ENCODE results near the gene GSG1.

The GSG1 gene

DNA sequence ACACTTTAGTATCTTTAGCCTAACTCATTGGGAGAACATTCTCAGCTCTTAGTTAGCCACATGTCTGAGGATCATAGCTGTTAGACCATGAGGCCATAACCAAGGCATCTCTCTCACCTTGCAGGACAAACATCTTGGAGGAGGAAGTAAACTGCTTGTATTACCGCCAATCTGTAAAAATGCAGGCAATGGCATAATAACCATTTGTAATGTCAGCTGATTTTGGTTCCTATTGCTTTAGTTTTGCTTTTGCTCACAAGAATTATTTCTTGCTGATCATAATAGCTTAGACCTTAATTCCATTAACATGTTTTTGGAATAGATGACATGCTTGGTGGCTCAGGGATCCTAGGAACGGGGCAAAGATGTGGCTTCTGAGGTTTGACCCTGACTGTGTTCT lies 16.4 kb upstream of the GSG1 start:
- no peak for DNase-seq (ENCODE audit: low spot score)

DNA sequence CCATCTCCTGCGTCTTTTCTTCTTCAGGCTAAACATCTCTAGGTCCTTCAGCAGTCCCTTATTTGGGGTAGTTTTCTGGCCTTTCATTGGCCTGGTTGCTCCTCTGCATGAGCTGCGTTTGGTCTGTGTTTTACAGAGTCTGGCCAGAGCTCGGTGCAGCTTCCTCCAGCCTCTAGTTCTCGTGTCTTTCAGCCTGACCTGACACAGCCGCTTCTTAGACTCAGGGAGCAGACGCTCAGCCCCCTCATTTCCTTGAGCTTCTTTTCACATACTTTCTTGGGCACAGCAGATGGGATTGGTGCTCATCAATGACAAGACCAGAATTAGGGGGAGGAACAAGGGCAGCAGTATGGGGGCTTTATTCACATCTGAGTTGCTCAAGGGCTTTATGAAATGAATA lies 13.6 kb upstream of the GSG1 start:
- no peak for DNase-seq (ENCODE audit: low spot score)

DNA sequence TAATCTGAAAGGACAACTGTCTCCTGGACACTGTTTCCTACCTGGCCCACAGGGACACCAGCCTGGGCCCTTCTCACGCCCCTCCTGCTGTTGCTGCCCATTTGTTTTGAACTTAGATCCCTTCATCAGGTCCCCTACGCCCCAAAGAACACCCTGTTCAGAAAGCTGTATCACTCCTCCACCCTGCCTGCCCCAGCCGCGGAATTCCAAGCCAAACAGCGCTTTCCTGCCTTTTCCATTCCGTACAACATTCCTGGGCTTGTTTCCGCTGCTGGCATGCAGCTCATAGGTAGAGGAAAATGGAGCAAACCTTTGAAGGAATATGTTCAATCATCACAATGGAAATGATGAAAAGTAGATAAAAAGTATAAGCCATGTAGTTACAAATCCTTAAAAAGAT lies 12.8 kb upstream of the GSG1 start:
- DNase-seq (ENCODE audit: low spot score), result no peak

DNA sequence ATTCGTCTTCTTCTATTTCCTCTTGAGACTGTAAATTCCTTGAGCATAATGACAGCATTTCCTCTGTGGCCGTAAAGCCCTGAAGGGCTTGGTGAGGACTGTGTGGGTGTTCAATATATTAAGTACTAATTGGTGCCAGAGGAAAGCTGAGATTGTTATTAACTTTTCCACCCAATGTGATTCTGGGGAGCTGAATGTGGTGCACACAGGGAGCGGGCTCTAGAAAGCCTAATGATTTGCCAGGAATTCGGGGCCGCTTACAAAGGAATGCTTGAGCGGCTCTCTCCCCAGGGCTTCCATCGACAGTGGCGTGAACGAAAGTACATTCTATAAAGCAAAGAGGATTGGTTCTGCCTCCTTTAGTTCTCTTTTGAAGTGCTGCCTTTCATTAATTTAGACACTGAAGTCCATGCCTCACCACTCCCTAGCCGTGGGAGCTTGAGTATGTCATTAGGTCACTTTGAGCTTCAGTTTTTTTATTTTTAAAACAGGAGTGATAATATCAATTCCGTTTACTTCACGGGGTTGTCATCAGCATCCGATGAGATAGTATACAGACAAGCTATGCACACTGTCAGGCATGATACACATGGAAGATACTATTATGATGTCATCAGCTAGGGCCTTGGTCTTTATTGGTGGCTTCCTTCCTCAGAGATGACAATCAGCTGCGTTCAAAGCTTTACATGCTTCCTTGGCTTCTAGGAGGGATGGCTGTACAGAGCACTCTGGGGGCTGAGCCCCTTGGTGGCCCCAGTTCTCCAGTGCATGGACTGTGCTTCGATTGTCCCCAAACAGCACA lies 11.0 kb upstream of the GSG1 start:
- DNase-seq (ENCODE audit: low spot score), result peak; percentile 92

GRCh38 chr12:13112968-13113367 lies 9.5 kb upstream of the GSG1 start:
- peak; percentile 17 for DNase-seq (ENCODE audit: low spot score)

GRCh38 chr12:13106666-13107065 lies 3.2 kb upstream of the GSG1 start:
- DNase-seq (ENCODE audit: low spot score), result no peak

- DNase-seq (ENCODE audit: low spot score), result no peak
These were observed 2.3 kb upstream of the GSG1 start for GRCh38 chr12:13105781-13106180.

- no peak for DNase-seq (ENCODE audit: low spot score)
These were observed 942 bp upstream of the GSG1 start for GRCh38 chr12:13104409-13104808.

- DNase-seq (ENCODE audit: low spot score), result peak; percentile 84
These were observed 839 bp downstream of the GSG1 start for GRCh38 chr12:13102461-13103195.

DNA sequence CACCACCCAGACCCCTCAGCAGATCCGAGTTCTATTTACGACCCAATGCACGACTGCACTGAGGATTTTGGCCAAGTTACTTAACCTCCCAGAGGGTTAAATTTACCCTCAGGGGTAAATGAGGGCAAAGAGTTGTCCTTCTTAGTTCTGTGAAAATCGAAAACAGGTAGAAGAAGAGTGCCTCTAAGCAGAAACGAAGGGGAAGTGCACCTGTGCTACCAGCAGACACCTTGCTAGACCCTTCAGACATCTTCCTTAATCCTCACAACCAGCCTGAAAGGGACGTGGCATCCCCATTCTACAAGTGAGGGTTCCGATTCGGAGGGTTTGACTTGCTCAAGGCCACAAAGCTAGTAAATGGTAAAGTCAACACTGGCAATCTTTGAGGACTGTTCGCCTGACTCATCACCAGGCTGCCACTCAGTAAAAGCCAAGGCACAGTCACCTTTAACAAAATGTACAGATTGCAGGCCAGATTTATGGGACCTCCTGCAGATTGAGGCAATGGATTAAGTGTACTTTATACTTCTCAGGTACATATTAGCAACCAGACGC lies 1.6 kb downstream of the GSG1 start:
- DNase-seq (ENCODE audit: low spot score), result peak; percentile 85

- peak; percentile 83 for DNase-seq (ENCODE audit: low spot score)
These were observed 2.3 kb downstream of the GSG1 start for GRCh38 chr12:13100882-13101769.

DNA sequence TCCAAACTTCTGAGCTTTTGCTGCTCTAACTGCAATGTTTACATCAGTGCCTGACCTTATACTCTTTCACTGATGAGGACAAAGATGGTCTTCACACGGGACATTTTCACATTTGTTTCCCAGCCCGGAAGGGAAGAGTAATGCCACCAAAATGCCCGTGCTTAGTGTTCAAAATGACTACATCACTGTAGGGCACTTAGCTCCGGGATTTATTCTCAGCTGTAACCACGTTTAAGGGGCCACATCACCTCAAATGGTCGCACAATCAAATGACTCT lies 2.9 kb downstream of the GSG1 start:
- DNase-seq (ENCODE audit: low spot score), result no peak

DNA sequence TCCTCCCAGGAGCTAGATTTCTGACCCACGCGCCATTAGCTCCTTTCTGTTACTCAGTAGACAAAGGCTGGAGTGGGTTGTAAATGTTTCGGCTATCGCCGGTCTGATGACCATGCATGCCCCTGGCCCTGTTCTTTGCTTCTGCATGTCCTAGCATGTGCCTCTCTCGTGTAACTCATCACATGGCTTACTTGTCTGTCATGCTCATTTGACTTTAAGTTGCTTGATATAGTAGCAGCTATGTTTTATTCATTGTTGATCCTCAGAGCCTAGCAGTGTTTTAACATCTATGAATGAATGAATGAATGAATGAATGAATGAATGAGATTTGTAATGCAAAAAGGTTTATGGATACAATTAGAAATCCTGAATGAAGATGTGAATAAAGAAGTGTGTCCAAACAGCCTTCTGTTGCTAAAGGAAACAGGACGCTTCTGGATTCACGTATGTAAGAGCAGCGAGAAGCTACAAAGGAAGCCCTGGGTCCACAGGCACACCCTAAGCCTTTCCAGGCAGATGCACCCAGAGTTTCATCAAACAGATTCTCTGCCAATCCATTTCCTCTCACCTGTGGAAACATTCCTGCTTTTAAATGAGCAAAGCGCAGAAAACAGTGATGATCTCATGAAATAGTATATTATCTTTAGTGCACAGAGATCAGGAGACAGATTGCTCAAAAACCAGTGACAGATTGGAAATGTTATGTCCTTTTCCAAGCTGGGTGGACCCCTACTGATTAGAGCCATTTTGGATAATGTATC lies 3.4 kb downstream of the GSG1 start:
- DNase-seq (ENCODE audit: low spot score), result peak; percentile 32

- DNase-seq (ENCODE audit: low spot score), result peak; percentile 69
These were observed 4.2 kb downstream of the GSG1 start for GRCh38 chr12:13099066-13099843.

DNA sequence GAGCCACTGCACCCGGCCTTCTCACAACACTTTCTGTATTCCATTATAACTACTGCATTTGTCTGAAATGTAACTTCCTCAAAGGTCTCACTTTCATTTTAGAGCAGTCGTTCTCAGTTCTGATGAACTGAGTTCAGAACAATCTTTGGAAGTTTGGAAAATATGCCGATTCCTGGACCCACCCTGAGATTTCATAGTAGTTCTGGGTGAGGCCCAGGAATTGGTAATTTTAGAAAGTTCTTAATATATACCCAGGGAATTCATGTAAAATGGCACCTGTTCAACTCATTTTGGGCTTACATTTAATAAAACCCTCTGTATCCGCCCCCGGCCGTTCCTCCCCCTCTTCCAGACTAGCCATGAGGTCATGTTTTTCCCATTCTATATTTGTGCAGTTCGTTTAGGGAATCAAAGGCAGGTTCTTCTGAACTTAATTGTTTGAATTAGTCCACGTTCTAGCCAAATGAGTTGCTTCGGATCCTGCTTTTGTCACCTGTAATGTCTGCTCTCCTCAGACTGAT lies 5.9 kb downstream of the GSG1 start:
- DNase-seq (ENCODE audit: low spot score), result no peak

GRCh38 chr12:13095266-13095995 lies 8.0 kb downstream of the GSG1 start:
- DNase-seq (ENCODE audit: low spot score), result no peak

- no peak for DNase-seq (ENCODE audit: low spot score)
These were observed 9.1 kb downstream of the GSG1 start for GRCh38 chr12:13094367-13094766.

DNA sequence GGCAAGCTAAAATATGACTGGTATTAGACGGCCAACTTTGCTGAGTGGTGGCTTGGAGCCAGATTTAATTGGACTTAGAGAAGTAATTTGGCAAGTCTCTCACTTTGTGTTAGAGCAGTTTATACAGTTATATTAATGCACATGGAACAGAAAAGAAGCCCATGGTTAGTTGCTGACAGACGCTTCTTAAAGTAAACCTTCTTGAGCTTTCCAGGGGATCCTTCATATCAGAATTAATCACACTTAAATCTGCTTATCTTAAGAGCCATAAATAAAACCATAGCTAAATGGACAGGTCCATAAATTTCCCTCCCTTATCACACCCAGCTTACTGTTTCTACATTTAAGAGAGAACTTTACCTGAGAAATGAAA lies 9.6 kb downstream of the GSG1 start:
- no peak for DNase-seq (ENCODE audit: low spot score)

DNA sequence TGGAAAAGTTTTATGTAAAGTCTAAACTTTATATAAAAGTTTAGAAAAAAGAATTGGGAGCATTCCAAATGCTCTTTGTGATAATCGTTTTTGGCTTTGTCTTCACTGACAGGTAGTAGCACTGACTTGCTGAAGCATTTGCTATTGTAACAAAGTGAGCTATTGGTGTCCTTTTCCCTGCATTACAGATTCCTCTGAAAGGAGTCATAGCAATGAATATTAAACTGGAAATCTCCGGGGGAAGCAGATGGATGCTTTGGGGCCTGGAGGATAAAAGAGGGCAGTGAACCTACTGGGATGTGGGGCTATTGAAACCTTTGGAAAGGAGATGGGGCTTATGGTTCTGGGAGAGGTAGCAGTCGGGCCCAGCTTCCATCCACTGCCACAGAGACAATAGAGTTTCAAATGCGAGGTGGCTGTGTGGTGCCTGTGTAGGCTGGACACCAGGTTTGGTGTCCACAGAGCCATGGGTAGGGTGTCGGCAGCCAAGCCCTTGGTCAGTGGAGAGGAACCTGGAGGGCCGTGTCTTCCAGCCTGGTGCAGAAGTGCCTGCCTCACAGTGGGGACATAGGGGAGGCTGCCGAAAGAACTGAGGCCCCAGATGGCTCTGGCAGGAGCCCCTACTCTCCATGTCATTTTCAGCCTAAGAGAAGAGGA lies 10.1 kb downstream of the GSG1 start:
- no peak for DNase-seq (ENCODE audit: low spot score)
